ENCODE results near the gene PCP2.

Gene PCP2

DNA sequence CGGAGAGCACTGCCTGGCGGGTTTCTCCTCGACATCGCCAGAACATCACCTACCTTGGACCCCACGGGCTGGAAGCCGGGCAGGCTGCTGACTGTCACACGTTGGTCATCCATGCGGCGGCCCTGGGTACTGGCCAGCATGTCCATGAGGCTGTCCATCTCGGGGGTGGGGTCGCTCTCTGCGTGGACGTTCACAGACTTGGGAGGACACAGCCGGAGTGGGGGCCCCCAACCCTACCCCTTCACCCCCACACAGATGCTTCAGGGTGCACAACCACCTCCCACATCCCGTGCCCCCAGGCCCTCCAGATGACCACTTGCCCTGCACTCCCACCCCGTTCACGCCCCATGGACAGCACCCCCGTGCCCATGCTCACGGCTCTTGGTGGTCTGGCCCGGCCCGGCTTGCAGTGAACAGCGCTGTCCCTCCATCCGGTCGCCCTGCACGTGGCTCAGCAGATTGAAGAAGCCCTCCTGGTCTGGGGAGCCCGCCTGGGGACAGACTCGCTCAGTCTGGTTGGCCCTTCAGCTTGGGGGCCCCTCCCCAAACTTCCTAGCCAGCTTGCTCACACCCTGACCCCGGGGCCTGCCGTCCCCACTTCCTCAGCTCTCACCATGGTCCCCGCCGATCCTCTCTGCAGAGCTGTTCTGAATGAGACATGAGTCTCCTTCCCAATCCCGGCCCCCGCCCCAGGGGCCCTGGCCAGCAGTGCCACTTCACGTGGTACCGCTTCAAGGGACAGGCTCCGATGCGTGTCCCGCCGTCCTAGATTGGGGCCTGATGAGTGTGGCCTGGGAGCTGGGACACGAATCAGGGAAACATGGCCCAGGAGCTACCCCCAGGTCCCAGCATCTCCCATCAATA is 947 bp downstream of the PCP2 start:
- DNase-seq (ENCODE audit: insufficient read length, low spot score) (no peak), FAIRE-seq (no peak)
- TF ChIP-seq POLR2AphosphoS5 (IDR thresholded peaks at IDR 0.05; ENCODE audit: low read depth, low read length): no peak
- TF ChIP-seq TAF1 (IDR thresholded peaks at IDR 0.05; ENCODE audit: low read depth, low read length): no peak
- no peak for TF ChIP-seq POU2F2 (IDR thresholded peaks at IDR 0.05; ENCODE audit: low read depth, low read length)
- TF ChIP-seq PAX5 (IDR thresholded peaks at IDR 0.05; ENCODE audit: insufficient read depth, low read length, severe bottlenecking): no peak
- TF ChIP-seq SPI1 (IDR thresholded peaks at IDR 0.05; ENCODE audit: low read depth, low read length): no peak
- TF ChIP-seq POLR2A (IDR thresholded peaks at IDR 0.05; ENCODE audit: low read depth, low read length): no peak

DNA sequence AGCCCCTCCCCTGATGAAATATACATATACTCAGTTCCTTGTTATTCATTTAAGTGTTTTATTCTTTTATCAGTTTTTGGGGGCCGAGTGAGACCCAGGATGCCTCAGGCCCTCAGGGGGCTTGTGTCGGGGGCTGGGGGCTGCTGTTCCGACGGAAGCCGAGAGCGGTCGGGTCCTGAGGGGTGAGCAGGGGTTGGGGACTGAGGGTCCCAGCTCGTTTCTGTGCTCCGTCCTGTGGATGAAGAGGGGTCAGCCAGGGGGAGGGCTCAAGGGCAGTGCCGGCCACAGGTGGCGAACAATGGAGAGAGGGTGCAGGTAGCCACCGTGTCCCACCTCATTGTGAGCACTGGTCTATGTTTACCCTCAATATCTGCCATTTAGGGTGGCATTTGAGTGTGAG is 1.9 kb downstream of the PCP2 start:
- FAIRE-seq (no peak), DNase-seq (ENCODE audit: insufficient read length, low spot score) (no peak)
- TF ChIP-seq POLR2AphosphoS5 (IDR thresholded peaks at IDR 0.05; ENCODE audit: low read depth, low read length) (no peak), POU2F2 (IDR thresholded peaks at IDR 0.05; ENCODE audit: low read depth, low read length) (no peak), PAX5 (IDR thresholded peaks at IDR 0.05; ENCODE audit: insufficient read depth, low read length, severe bottlenecking) (no peak), TAF1 (IDR thresholded peaks at IDR 0.05; ENCODE audit: low read depth, low read length) (no peak), POLR2A (IDR thresholded peaks at IDR 0.05; ENCODE audit: low read depth, low read length) (no peak), SPI1 (IDR thresholded peaks at IDR 0.05; ENCODE audit: low read depth, low read length) (no peak)

DNA sequence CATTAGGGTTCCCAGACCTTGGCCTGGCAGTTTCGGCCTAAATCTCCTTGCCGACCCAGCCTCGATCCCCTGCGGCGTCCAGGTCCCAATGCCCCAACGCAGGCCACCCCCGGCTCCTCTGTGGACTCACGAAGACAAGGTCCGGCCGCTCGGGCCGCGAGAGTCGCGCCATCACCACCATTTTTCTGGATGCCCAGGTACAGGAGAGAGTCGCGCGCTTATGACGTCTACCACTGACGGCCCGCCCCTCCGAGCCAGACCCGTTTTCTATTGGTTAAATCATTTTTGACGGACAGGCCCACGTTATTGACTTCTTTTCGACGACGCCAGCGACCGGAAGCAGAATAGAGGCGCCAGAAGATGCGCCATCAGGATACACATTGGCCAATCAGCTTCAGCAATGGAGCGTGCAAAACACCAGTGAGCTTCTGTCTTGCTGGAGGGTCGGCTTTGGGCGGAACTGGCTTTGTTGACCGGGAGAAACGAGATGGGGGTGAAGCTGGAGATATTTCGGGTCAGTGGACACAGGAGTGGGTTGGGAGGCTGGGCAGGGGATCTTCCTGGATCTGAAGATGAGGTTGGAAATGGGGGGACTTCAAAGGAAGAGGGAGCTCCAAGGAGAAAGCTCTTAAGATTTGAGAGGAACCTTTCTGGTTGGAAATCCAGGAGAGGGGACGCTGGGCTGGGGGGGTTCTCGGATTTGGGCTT is 4.0 kb downstream of the PCP2 start, which contains the start of the genes PET100 and XAB2:
PET100 (plus strand) TSS at position 447 of the 708 bp plus-strand sequence; CDS start at position 488, 41 bp downstream.
XAB2 (minus strand) TSS at position 199 of the 708 bp plus-strand sequence; CDS start at position 181, 18 bp downstream.
- TF ChIP-seq POU2F2 (IDR thresholded peaks at IDR 0.05; ENCODE audit: low read depth, low read length): peak; percentile 36; the same call in 1 of the 2 replicates
- TF ChIP-seq TAF1 (IDR thresholded peaks at IDR 0.05; ENCODE audit: low read depth, low read length): peak; percentile 69; the same call in 1 of the 2 replicates
- peak; percentile 70; the same call in 1 of the 2 replicates for TF ChIP-seq POLR2AphosphoS5 (IDR thresholded peaks at IDR 0.05; ENCODE audit: low read depth, low read length)
- no peak for TF ChIP-seq PAX5 (IDR thresholded peaks at IDR 0.05; ENCODE audit: insufficient read depth, low read length, severe bottlenecking)
- TF ChIP-seq SPI1 (IDR thresholded peaks at IDR 0.05; ENCODE audit: low read depth, low read length): 0 out of 2 replicates have a peak, but pooled peaks have one; percentile 43
- peak; percentile 51; the same call in 1 of the 2 replicates for TF ChIP-seq POLR2A (IDR thresholded peaks at IDR 0.05; ENCODE audit: low read depth, low read length)
- DNase-seq (ENCODE audit: insufficient read length, low spot score) (peak; percentile 97), FAIRE-seq (peak; percentile 100)

DNA sequence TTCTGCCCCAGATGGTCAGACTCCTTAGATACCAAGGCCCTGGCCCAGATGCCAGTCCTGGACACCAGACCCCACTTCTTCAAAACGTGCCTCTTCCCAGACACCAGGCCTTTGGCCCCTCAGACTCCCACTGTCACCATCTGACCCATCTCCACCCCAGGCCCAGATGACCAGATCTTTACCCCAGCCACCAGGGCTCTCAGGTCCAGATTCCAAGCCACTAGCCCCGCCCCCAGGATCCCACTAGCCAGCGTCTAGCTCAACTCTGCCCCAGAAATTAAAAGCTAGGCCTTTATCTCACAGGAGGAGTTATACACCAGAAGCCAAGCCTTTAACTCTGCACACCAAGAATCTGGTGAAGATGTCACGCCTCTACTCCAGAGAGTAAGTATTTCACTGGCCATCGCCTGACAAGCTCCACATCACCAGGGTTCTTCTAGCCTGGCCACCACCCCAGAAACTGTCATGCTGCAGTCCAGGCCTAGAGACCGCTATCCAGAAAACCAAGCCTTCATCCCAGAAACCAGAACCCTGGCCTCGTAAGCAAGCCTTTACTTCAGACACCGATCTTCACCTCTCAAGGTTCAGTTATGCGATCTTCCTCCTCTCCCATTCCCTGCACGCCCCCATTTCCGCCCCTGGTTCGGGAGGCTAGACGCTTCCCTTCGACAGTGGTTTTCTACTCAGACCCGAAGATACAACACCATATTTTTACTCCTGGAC is 4.8 kb downstream of the PCP2 start:
- FAIRE-seq: peak; percentile 56
- TF ChIP-seq SPI1 (IDR thresholded peaks at IDR 0.05; ENCODE audit: low read depth, low read length): no peak
- no peak for TF ChIP-seq TAF1 (IDR thresholded peaks at IDR 0.05; ENCODE audit: low read depth, low read length)
- TF ChIP-seq POU2F2 (IDR thresholded peaks at IDR 0.05; ENCODE audit: low read depth, low read length): no peak
- TF ChIP-seq POLR2AphosphoS5 (IDR thresholded peaks at IDR 0.05; ENCODE audit: low read depth, low read length): no peak
- TF ChIP-seq POLR2A (IDR thresholded peaks at IDR 0.05; ENCODE audit: low read depth, low read length): no peak
- TF ChIP-seq PAX5 (IDR thresholded peaks at IDR 0.05; ENCODE audit: insufficient read depth, low read length, severe bottlenecking): no peak

DNA sequence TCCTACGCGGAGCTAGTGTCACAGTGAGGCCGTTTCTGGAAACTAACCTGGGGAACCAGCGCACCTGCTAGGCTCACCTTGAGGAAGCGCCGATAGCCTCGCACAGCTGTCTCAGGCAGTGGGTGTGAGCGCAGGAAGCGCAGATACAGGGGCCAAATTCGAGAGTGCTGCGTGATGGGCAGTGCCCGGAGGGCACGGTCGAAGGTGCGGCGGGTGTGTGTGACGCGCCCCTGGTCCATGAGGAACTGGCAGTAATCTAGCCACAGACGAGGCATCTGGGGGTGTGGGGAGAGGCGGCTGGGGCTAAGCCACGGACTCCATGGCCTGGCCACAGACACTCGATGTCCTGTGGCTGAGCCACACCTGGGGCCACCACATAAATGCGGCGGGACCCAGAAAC is 6.4 kb downstream of the PCP2 start:
- no peak for FAIRE-seq
- TF ChIP-seq POLR2A (IDR thresholded peaks at IDR 0.05; ENCODE audit: low read depth, low read length) (no peak), POLR2AphosphoS5 (IDR thresholded peaks at IDR 0.05; ENCODE audit: low read depth, low read length) (no peak), PAX5 (IDR thresholded peaks at IDR 0.05; ENCODE audit: insufficient read depth, low read length, severe bottlenecking) (no peak), POU2F2 (IDR thresholded peaks at IDR 0.05; ENCODE audit: low read depth, low read length) (no peak), TAF1 (IDR thresholded peaks at IDR 0.05; ENCODE audit: low read depth, low read length) (no peak), SPI1 (IDR thresholded peaks at IDR 0.05; ENCODE audit: low read depth, low read length) (no peak)
- DNase-seq (ENCODE audit: insufficient read length, low spot score): no peak

More for the DNA sequence above, 4.8 kb downstream of the PCP2 start:
- DNase-seq (ENCODE audit: insufficient read length, low spot score): no peak

DNA sequence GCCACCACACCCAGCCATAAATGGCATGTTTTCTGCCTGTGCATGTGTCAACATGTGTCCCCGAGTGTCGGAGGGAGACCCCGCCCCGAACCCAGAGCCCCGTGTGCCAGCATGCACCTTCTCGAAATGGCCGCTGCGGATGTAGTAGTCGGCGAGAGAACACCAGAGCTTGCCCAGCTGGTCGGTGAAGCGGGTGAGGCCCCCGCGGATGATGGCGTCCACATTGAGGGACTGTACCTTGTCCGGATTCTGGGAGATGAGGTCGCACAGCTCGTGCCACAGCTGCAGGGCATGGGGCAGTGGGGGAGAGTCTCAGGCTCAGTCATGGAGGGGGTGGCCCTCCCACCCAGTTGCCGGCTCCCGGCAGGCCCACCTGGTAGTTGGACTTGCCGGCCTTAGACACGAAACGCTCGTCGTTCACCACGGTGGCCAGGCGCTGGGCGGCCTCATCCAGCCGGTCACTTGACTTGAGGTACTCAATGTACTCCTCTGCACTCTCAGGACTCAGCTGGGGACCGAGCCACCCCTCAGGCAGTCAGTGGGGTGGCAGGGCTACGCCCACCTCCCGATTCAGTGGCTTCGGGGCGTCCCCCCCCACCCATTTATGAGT is 7.7 kb downstream of the PCP2 start:
- DNase-seq (ENCODE audit: insufficient read length, low spot score) (no peak), FAIRE-seq (no peak)
- TF ChIP-seq POU2F2 (IDR thresholded peaks at IDR 0.05; ENCODE audit: low read depth, low read length) (no peak), TAF1 (IDR thresholded peaks at IDR 0.05; ENCODE audit: low read depth, low read length) (no peak), PAX5 (IDR thresholded peaks at IDR 0.05; ENCODE audit: insufficient read depth, low read length, severe bottlenecking) (no peak), POLR2A (IDR thresholded peaks at IDR 0.05; ENCODE audit: low read depth, low read length) (no peak), SPI1 (IDR thresholded peaks at IDR 0.05; ENCODE audit: low read depth, low read length) (no peak), POLR2AphosphoS5 (IDR thresholded peaks at IDR 0.05; ENCODE audit: low read depth, low read length) (no peak)

DNA sequence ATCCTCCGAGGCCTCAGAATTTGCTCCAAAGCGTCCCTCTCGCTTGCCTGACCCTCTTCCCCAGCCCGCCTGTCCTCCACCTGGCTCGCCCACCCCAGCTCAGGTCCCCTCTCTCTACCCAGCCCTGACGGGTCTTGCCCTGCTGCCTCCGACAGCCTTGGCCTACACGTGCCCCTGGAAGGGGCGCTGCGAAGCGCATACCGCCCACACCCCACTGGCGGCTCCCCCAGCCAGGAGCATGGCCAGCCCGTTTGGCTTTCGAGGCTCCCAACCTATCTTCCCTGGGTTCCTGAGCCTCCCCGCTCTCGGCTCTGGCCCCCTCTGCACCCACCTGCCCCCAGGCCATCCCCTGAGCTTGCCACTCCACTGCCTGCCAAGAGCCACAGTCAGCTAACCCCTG is 8.7 kb downstream of the PCP2 start:
- FAIRE-seq: no peak
- TF ChIP-seq TAF1 (IDR thresholded peaks at IDR 0.05; ENCODE audit: low read depth, low read length): no peak
- TF ChIP-seq SPI1 (IDR thresholded peaks at IDR 0.05; ENCODE audit: low read depth, low read length): no peak
- TF ChIP-seq POLR2A (IDR thresholded peaks at IDR 0.05; ENCODE audit: low read depth, low read length): no peak
- TF ChIP-seq PAX5 (IDR thresholded peaks at IDR 0.05; ENCODE audit: insufficient read depth, low read length, severe bottlenecking): no peak
- TF ChIP-seq POLR2AphosphoS5 (IDR thresholded peaks at IDR 0.05; ENCODE audit: low read depth, low read length): no peak
- no peak for TF ChIP-seq POU2F2 (IDR thresholded peaks at IDR 0.05; ENCODE audit: low read depth, low read length)
- DNase-seq (ENCODE audit: insufficient read length, low spot score): no peak

Data from GM12891 (cell line).